SK-N-SH (cell line): ENCODE measurements around the gene FBXW9. TPM values are rescaled to one million over a fixed set of nuclear protein-coding genes. Genes with fewer than 3 reads are reported as not detected.

Experiments used
- CTCF ChIA-PET: fragments of 300-600, 350-600 bp; formaldehyde crosslinking; extraction: SDS; loops from one replicate; lab custom pipeline; 2021; lab: Yijun Ruan, JAX
- POLR2A ChIA-PET: fragments of 350-600 bp; sonication (Branson Sonifier 250); formaldehyde crosslinking; extraction: SDS; loops from one replicate; lab custom pipeline; 2020; ENCODE audit warnings: antibody characterized with exemption, inconsistent platforms; lab: Yijun Ruan, JAX
- DNase-seq: peaks from one replicate; pipeline ENCODE4 v3.0.0; 2012
- H2AFZ ChIP-seq: fragments of 200-600 bp; sonication (generic); 2 replicates; pipeline ENCODE4 v1.8.1; 2016; ENCODE audit warnings: antibody characterized with exemption, mild to moderate bottlenecking, low read depth
- H3F3A ChIP-seq: fragments of 200-600 bp; sonication (generic); replicated peaks from 2 replicates; pipeline ENCODE3; 2016; ENCODE audit warnings: antibody characterized with exemption, mild to moderate bottlenecking; ENCODE audit not compliant: insufficient read depth
- H3K27ac ChIP-seq, 2 experiments: fragments of 200-500 bp in 1 of 2; fragments of 200-600 bp in 1 of 2; sonication (Bioruptor generic) in 1 of 2; sonication (generic), shearing (Covaris generic) in 1 of 2; 2 replicates each; pipeline versions ENCODE4 v1.5.1 to v1.6.1; 2014 to 2016; ENCODE audit warnings: low read depth in 2 of 2, inconsistent platforms in 1 of 2, low read length in 1 of 2, mild to moderate bottlenecking in 1 of 2, mixed read lengths in 1 of 2
- H3K27me3 ChIP-seq: fragments of 200-600 bp; sonication (generic), shearing (Covaris generic); 2 replicates; pipeline ENCODE4 v1.6.1; 2016; ENCODE audit warnings: mixed run types; ENCODE audit not compliant: insufficient read depth
- H3K36me3 ChIP-seq, 2 experiments: fragments of 200-500 bp in 1 of 2; fragments of 200-600 bp in 1 of 2; sonication (Bioruptor generic) in 1 of 2; sonication (generic) in 1 of 2; replicated peaks in 1 of 2; 2 replicates each; pipeline versions ENCODE3 to v1.5.1; 2014 to 2016; ENCODE audit warnings: low read length in 1 of 2, mild to moderate bottlenecking in 1 of 2; ENCODE audit not compliant: insufficient read depth in 2 of 2, control insufficient read depth in 1 of 2
- H3K4me1 ChIP-seq, 2 experiments: fragments of 200-500 bp in 1 of 2; fragments of 200-600 bp in 1 of 2; sonication (Bioruptor generic) in 1 of 2; sonication (generic), shearing (Covaris generic) in 1 of 2; 2 replicates each; pipeline versions ENCODE4 v1.5.1 to v1.6.1; 2014 to 2016; ENCODE audit warnings: low read depth in 1 of 2, low read length in 1 of 2, mixed run types in 1 of 2; ENCODE audit not compliant: insufficient read depth in 2 of 2, control insufficient read depth in 1 of 2
- H3K4me2 ChIP-seq: fragments of 200-600 bp; sonication (generic), shearing (Covaris generic); 2 replicates; pipeline ENCODE4 v1.6.1; 2017; ENCODE audit warnings: mixed run types
- H3K4me3 ChIP-seq, 2 experiments: fragments of 200-500 bp in 1 of 2; fragments of 200-600 bp in 1 of 2; sonication (Bioruptor generic) in 1 of 2; sonication (generic), shearing (Covaris generic) in 1 of 2; 2 replicates each; pipeline versions ENCODE4 v1.5.1 to v1.8.1; 2014 to 2016; ENCODE audit warnings: low read depth in 2 of 2, inconsistent platforms in 1 of 2, low read length in 1 of 2, mild to moderate bottlenecking in 1 of 2, mixed read lengths in 1 of 2, moderate library complexity in 1 of 2
- H3K79me2 ChIP-seq: fragments of 200-600 bp; sonication (generic); 2 replicates; pipeline ENCODE4 v1.8.1; 2017; ENCODE audit warnings: mild to moderate bottlenecking; ENCODE audit not compliant: insufficient read depth
- H3K9ac ChIP-seq: fragments of 200-600 bp; sonication (generic); 2 replicates; pipeline ENCODE4 v1.6.1; 2017; ENCODE audit warnings: mixed run types
- H3K9me2 ChIP-seq: fragments of 200-600 bp; sonication (generic); 2 replicates; pipeline ENCODE4 v1.6.1; 2017; ENCODE audit warnings: mixed run types
- H3K9me3 ChIP-seq: fragments of 200-600 bp; sonication (generic); 2 replicates; pipeline ENCODE4 v1.6.1; 2017; ENCODE audit warnings: mixed run types, mild to moderate bottlenecking, moderate library complexity
- H4K20me1 ChIP-seq: fragments of 200-600 bp; sonication (generic); 2 replicates; pipeline ENCODE4 v1.6.1; 2017; ENCODE audit warnings: mild to moderate bottlenecking, mixed run types; ENCODE audit not compliant: insufficient read depth
- FOXM1 ChIP-seq: IDR thresholded peaks from 2 replicates; pipeline ENCODE4 v1.4.0; 2012; ENCODE audit warnings: low read depth, mild to moderate bottlenecking
- GABPA ChIP-seq: IDR thresholded peaks from 2 replicates; pipeline ENCODE4 v1.4.0; 2012; ENCODE audit warnings: low read depth, mild to moderate bottlenecking
- GATA2 ChIP-seq: sonication (generic); formaldehyde crosslinking; IDR thresholded peaks from 2 replicates; pipeline ENCODE4 v1.5.0; 2020; ENCODE audit warnings: mild to moderate bottlenecking, missing genetic modification reagents
- JUND ChIP-seq: IDR thresholded peaks from 2 replicates; pipeline ENCODE4 v1.4.0; 2012
- MXI1 ChIP-seq: IDR thresholded peaks from 2 replicates; pipeline ENCODE4 v1.6.1; 2012; ENCODE audit warnings: mild to moderate bottlenecking, low read depth, low read length, improper control_type of control experiment
- NRF1 ChIP-seq: IDR thresholded peaks from 2 replicates; pipeline ENCODE4 v1.6.1; 2012; ENCODE audit warnings: low read depth, mild to moderate bottlenecking, low read length
- PBX3 ChIP-seq: IDR thresholded peaks from 2 replicates; pipeline ENCODE4; 2012
- POLR2AphosphoS5 ChIP-seq: IDR thresholded peaks from 2 replicates; pipeline ENCODE4 v1.6.1; 2012; ENCODE audit warnings: low read depth, low read length
- SMC3 ChIP-seq: IDR thresholded peaks from 2 replicates; pipeline ENCODE4 v1.6.1; 2012; ENCODE audit warnings: low read depth, low read length, improper control_type of control experiment
- TAF1 ChIP-seq: IDR thresholded peaks from 2 replicates; pipeline ENCODE4 v1.6.1; 2012; ENCODE audit warnings: low read depth, mild to moderate bottlenecking, low read length, moderate library complexity, borderline replicate concordance
- TEAD4 ChIP-seq: IDR thresholded peaks from 2 replicates; pipeline ENCODE4 v1.4.0; 2012; ENCODE audit warnings: mild to moderate bottlenecking, borderline replicate concordance; ENCODE audit not compliant: insufficient read depth
- YY1 ChIP-seq: IDR thresholded peaks from 2 replicates; pipeline ENCODE4 v1.4.0; 2012; ENCODE audit warnings: low read depth, mild to moderate bottlenecking
- WGBS: methylation state at CpG from one replicate; pipeline ENCODE4 v1.1.6; 2017; ENCODE audit warnings: low lambda C conversion rate; 5-methylcytosine and 5-hydroxymethylcytosine counted together
- polyA plus RNA-seq, 3 experiments: library from polyadenylated mRNA; depleted of rRNA; stranded (reverse); fragments of >200 nt; gene quantifications; 2 replicates each; pipeline ENCODE4 v1.2.3, GENCODE V29; 2012
- TF ChIP-seq, protein P1 (sequence below): fragments of 200-600 bp; sonication (generic); IDR thresholded peaks from 2 replicates; pipeline ENCODE4 v1.6.1; 2017; ENCODE audit warnings: antibody characterized with exemption, mild to moderate bottlenecking, moderate library complexity
- TF ChIP-seq, protein P2 (sequence below): IDR thresholded peaks from 2 replicates; pipeline ENCODE4 v1.4.0; 2012; ENCODE audit warnings: low read depth

FBXW9 gene
- polyA plus RNA-seq, 1 of the 3 experiments (the other 2 are of a cell fraction), result 26.6 TPM

DNA sequence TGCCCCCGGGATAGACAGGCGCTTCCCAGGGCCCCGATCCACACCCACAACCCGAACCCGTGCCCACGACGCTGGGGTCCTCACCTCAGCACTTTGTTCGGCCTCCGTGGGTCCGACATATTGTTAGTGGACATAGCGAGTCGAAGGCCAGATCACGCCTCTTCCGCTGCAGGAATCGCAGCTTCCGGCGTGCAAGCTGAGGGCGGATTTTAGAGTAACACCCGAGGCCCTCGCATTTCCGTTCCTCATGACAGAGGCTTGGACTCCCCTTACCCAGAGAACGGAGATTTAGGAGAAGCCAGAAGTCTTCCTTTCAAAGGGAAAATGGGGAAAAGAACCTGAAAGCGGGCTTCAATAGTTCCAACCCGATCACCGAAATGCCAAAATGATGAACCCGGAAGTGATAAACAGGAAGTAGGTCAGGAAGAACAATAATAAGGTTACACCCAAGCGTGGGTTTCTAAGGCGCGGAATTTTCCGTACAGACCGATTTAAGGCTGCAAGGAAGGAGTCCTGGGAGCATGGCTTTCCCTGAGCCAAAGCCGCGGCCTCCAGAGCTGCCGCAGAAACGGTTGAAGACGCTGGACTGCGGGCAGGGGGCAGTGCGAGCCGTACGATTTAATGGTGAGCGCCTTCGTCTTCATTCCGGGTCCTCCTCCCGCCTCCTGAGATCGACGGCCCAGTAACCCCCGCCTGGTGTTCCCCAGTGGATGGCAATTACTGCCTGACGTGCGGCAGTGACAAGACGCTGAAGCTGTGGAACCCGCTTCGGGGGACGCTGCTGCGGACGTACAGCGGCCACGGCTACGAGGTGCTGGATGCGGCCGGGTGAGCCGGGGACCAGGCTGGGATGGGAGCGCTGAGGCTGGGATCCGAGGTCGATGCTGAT lies 26.9 kb downstream of the FBXW9 start (continued):
- peak; percentile 60; the same call in 1 of the 2 replicates for TF ChIP-seq TAF1
- TF ChIP-seq, protein P1, sequence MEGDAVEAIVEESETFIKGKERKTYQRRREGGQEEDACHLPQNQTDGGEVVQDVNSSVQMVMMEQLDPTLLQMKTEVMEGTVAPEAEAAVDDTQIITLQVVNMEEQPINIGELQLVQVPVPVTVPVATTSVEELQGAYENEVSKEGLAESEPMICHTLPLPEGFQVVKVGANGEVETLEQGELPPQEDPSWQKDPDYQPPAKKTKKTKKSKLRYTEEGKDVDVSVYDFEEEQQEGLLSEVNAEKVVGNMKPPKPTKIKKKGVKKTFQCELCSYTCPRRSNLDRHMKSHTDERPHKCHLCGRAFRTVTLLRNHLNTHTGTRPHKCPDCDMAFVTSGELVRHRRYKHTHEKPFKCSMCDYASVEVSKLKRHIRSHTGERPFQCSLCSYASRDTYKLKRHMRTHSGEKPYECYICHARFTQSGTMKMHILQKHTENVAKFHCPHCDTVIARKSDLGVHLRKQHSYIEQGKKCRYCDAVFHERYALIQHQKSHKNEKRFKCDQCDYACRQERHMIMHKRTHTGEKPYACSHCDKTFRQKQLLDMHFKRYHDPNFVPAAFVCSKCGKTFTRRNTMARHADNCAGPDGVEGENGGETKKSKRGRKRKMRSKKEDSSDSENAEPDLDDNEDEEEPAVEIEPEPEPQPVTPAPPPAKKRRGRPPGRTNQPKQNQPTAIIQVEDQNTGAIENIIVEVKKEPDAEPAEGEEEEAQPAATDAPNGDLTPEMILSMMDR, result peak; percentile 20; the same call in 1 of the 2 replicates
- peak; percentile 82 for TF ChIP-seq POLR2AphosphoS5
- peak; percentile 81 for TF ChIP-seq YY1
- TF ChIP-seq, protein P2, sequence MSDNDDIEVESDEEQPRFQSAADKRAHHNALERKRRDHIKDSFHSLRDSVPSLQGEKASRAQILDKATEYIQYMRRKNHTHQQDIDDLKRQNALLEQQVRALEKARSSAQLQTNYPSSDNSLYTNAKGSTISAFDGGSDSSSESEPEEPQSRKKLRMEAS, result peak; percentile 74
- peak; percentile 97 for TF ChIP-seq GABPA
- peak; percentile 84 for TF ChIP-seq MXI1

DNA sequence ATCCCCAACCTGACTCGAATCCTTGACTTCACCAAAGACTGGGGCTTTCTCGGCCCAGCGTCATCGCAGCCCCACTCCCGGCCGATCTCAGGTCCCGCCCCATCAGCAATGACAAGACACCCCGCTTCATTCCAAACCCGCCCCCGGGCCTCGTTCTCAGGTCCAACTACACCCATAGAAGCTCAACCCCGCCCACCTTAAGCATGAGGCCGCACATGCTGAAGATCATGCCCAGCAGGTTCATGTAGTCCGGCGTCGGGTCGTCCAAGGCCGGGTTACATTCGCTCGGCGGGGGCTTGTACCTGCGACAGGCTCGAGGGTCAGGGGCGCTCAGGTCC lies 27.5 kb downstream of the FBXW9 start:
- Histone ChIP-seq H3K9ac (peak overlapping the region; percentile 76), H4K20me1 (no peaks in the 10 kb centered on the region), H3K27ac (peak overlapping the region; percentile 89 to 96), H3K4me3 (peak overlapping the region; percentile 80 to 85), H3K27me3 (no peaks in the 10 kb centered on the region), H3K4me1 (peaks cover 5 to 35% of the 10 kb centered on the region in 2 experiments; a peak in 2 of 4 replicates), H3K79me2 (peaks cover 51% of the 10 kb centered on the region), H3K9me2 (no peaks in the 10 kb centered on the region), H3K36me3 (peaks cover 13 to 15% of the 10 kb centered on the region in 2 experiments), H3K4me2 (peak overlapping the region; percentile 90), H3F3A (peaks cover 28% of the 10 kb centered on the region), H2AFZ (peak overlapping the region; percentile 82; the same call in 1 of the 2 replicates), H3K9me3 (no peaks in the 10 kb centered on the region)
- POLR2A ChIA-PET, result interaction anchor here (0.6 to 1.7 kb wide), 4 partner anchors 9 to 1297 kb away, joined by 3 to 6 read pairs (median 4); partner anchors contain the start of genes DHPS, ZNF490 and ZNF791
- CTCF ChIA-PET, result interaction anchor here (0.6 to 2.9 kb wide), 7 partner anchors 8 to 1375 kb away, joined by 3 to 13 read pairs (median 6); no protein-coding TSS in a partner anchor
- DNase-seq, result peak; percentile 61
- TF ChIP-seq GATA2 (CRISPR knock-in tag) (no peak), TAF1 (no peak), JUND (no peak), SMC3 (no peak), NRF1 (no peak), TEAD4 (no peak), FOXM1 (no peak), PBX3 (no peak; the same call in 1 of the 2 replicates)
- 7% methylated on average over 8 of the region's 24 CpGs for WGBS
